Measurements from ENCODE around the gene HSD11B2.

HSD11B2 gene

GRCh38 chr16:67417333-67418061 lies 13.4 kb upstream of the HSD11B2 start:
- H3K36me3 ChIP-seq (ENCODE audit: control insufficient read depth, low read length), result no peaks in the 10 kb centered on the region
- TF ChIP-seq EZH2phosphoT487 (IDR thresholded peaks at IDR 0.05; ENCODE audit: borderline replicate concordance, low read length), result no peak
- TF ChIP-seq CTCF (IDR thresholded peaks at IDR 0.05; ENCODE audit: low read depth, low read length, poor library complexity, severe bottlenecking), result no peak
- H3F3A ChIP-seq (ENCODE audit: control insufficient read depth, insufficient read depth), result no peaks in the 10 kb centered on the region
- H3K4me2 ChIP-seq (ENCODE audit: low read length), result no peak overlapping the region
- no peaks in the 10 kb centered on the region for H3K9me2 ChIP-seq (replicated peaks; ENCODE audit: control insufficient read depth, low read length)
- H3K79me2 ChIP-seq (ENCODE audit: control insufficient read depth, low read length), result no peaks in the 10 kb centered on the region
- H3K9me3 ChIP-seq (ENCODE audit: control insufficient read depth, insufficient read depth, low read length), result no peaks in the 10 kb centered on the region
- peaks cover 35% of the 10 kb centered on the region for H3K27me3 ChIP-seq (ENCODE audit: control insufficient read depth, low read length)
- H4K20me1 ChIP-seq (ENCODE audit: control insufficient read depth, insufficient read depth, low read depth, low read length), result no peaks in the 10 kb centered on the region
- H3K4me1 ChIP-seq (ENCODE audit: control insufficient read depth, low read length), result peaks cover 14% of the 10 kb centered on the region
- no peak overlapping the region for H3K27ac ChIP-seq (ENCODE audit: low read depth, low read length)
- no peak overlapping the region for H3K4me3 ChIP-seq (ENCODE audit: low read length)

GRCh38 chr16:67419502-67419901 lies 11.4 kb upstream of the HSD11B2 start:
- peaks cover 19% of the 10 kb centered on the region for H3K4me1 ChIP-seq (ENCODE audit: control insufficient read depth, low read length)
- no peaks in the 10 kb centered on the region for H3K9me3 ChIP-seq (ENCODE audit: control insufficient read depth, insufficient read depth, low read length)
- no peaks in the 10 kb centered on the region for H3K9me2 ChIP-seq (replicated peaks; ENCODE audit: control insufficient read depth, low read length)
- no peak for TF ChIP-seq EZH2phosphoT487 (IDR thresholded peaks at IDR 0.05; ENCODE audit: borderline replicate concordance, low read length)
- no peak for TF ChIP-seq CTCF (IDR thresholded peaks at IDR 0.05; ENCODE audit: low read depth, low read length, poor library complexity, severe bottlenecking)
- no peaks in the 10 kb centered on the region for H4K20me1 ChIP-seq (ENCODE audit: control insufficient read depth, insufficient read depth, low read depth, low read length)
- peaks cover 37% of the 10 kb centered on the region for H3K27me3 ChIP-seq (ENCODE audit: control insufficient read depth, low read length)
- H3F3A ChIP-seq (ENCODE audit: control insufficient read depth, insufficient read depth), result no peaks in the 10 kb centered on the region
- no peaks in the 10 kb centered on the region for H3K79me2 ChIP-seq (ENCODE audit: control insufficient read depth, low read length)
- H3K4me2 ChIP-seq (ENCODE audit: low read length), result no peak overlapping the region
- H3K27ac ChIP-seq (ENCODE audit: low read depth, low read length), result no peak overlapping the region
- no peak overlapping the region for H3K4me3 ChIP-seq (ENCODE audit: low read length)
- no peaks in the 10 kb centered on the region for H3K36me3 ChIP-seq (ENCODE audit: control insufficient read depth, low read length)

GRCh38 chr16:67419931-67420330 lies 11.0 kb upstream of the HSD11B2 start:
- H3K36me3 ChIP-seq (ENCODE audit: control insufficient read depth, low read length), result no peaks in the 10 kb centered on the region
- no peak overlapping the region for H3K4me3 ChIP-seq (ENCODE audit: low read length)
- H3K79me2 ChIP-seq (ENCODE audit: control insufficient read depth, low read length), result no peaks in the 10 kb centered on the region
- H3K9me3 ChIP-seq (ENCODE audit: control insufficient read depth, insufficient read depth, low read length), result no peaks in the 10 kb centered on the region
- H3F3A ChIP-seq (ENCODE audit: control insufficient read depth, insufficient read depth), result no peaks in the 10 kb centered on the region
- TF ChIP-seq CTCF (IDR thresholded peaks at IDR 0.05; ENCODE audit: low read depth, low read length, poor library complexity, severe bottlenecking) (no peak), EZH2phosphoT487 (IDR thresholded peaks at IDR 0.05; ENCODE audit: borderline replicate concordance, low read length) (no peak)
- peaks cover 19% of the 10 kb centered on the region for H3K4me1 ChIP-seq (ENCODE audit: control insufficient read depth, low read length)
- H4K20me1 ChIP-seq (ENCODE audit: control insufficient read depth, insufficient read depth, low read depth, low read length), result no peaks in the 10 kb centered on the region
- H3K27ac ChIP-seq (ENCODE audit: low read depth, low read length), result no peak overlapping the region
- peaks cover 36% of the 10 kb centered on the region for H3K27me3 ChIP-seq (ENCODE audit: control insufficient read depth, low read length)
- no peak overlapping the region for H3K4me2 ChIP-seq (ENCODE audit: low read length)
- H3K9me2 ChIP-seq (replicated peaks; ENCODE audit: control insufficient read depth, low read length), result no peaks in the 10 kb centered on the region

Measured in DOHH2 (cell line).